Endodermal cell (in vitro differentiated cells): ENCODE data around the gene PKP3. TPM values are rescaled to one million over a fixed set of nuclear protein-coding genes. Genes with fewer than 3 reads are reported as not detected.
"Not testable (repeated sequence)": the region's sequence is repeated elsewhere in the genome, so short reads cannot be mapped to it uniquely, and the experiment has no call there.

Experiments
- DNase-seq: peaks from one replicate; pipeline ENCODE4 v3.0.0-alpha.2; 2017
- H3K27ac ChIP-seq: 2 replicates; pipeline ENCODE4 v1.5.1; 2013; ENCODE audit warnings: mild to moderate bottlenecking, low read depth, low read length, moderate library complexity
- H3K27me3 ChIP-seq: 2 replicates; pipeline ENCODE4 v1.6.1; 2013; ENCODE audit warnings: mild to moderate bottlenecking, low read length, moderate library complexity; ENCODE audit not compliant: insufficient read depth, control insufficient read depth, poor library complexity, severe bottlenecking
- H3K36me3 ChIP-seq: 2 replicates; pipeline ENCODE4 v1.7.0; 2013; ENCODE audit warnings: mild to moderate bottlenecking, low read length, moderate library complexity; ENCODE audit not compliant: control insufficient read depth, insufficient read depth
- H3K4me1 ChIP-seq: one replicate; pipeline ENCODE4 v1.7.0; 2013; ENCODE audit warnings: low read length; ENCODE audit not compliant: control insufficient read depth, insufficient read depth
- H3K4me3 ChIP-seq: 2 replicates; pipeline ENCODE4 v1.5.1; 2013; ENCODE audit warnings: mild to moderate bottlenecking, low read length, moderate library complexity
- H3K9ac ChIP-seq: 2 replicates; pipeline ENCODE4 v1.6.1; 2013; ENCODE audit warnings: mild to moderate bottlenecking, low read length, moderate library complexity; ENCODE audit not compliant: poor library complexity, severe bottlenecking; ENCODE audit errors: extremely low read depth
- H3K9me3 ChIP-seq: 2 replicates; pipeline ENCODE4 v1.6.1; 2013; ENCODE audit warnings: mild to moderate bottlenecking, low read length, moderate library complexity; ENCODE audit not compliant: control insufficient read depth
- H3K27ac Mint-ChIP-seq: 2 replicates; pipeline ENCODE4 v1.8.0; 2020; ENCODE audit warnings: mixed read lengths
- H3K27me3 Mint-ChIP-seq: 2 replicates; pipeline ENCODE4 v1.8.0; 2021; ENCODE audit warnings: mild to moderate bottlenecking, mixed read lengths; ENCODE audit not compliant: insufficient read depth
- H3K36me3 Mint-ChIP-seq: 2 replicates; pipeline ENCODE4 v1.8.0; 2020; ENCODE audit warnings: low read depth, mixed read lengths
- H3K4me1 Mint-ChIP-seq: 2 replicates; pipeline ENCODE4 v1.8.0; 2020; ENCODE audit warnings: mixed read lengths
- H3K4me3 Mint-ChIP-seq: 2 replicates; pipeline ENCODE4 v1.8.0; 2020; ENCODE audit warnings: mild to moderate bottlenecking, moderate library complexity, mixed read lengths
- H3K9me3 Mint-ChIP-seq: 2 replicates; pipeline ENCODE4 v1.8.0; 2020; ENCODE audit warnings: mild to moderate bottlenecking, mixed read lengths
- CTCF ChIP-seq: fragments of 200-600 bp; sonication (generic); conservative IDR thresholded peaks from 2 replicates; pipeline ENCODE4 v1.5.0; 2021; ENCODE audit warnings: antibody characterized with exemption, mild to moderate bottlenecking
- WGBS, 2 experiments: methylation state at CpG; one replicate each; pipeline versions ENCODE4 v1.1.5 to v1.1.7; 2013; ENCODE audit warnings: missing lambda C conversion rate in 2 of 2, mixed read lengths in 1 of 2; ENCODE audit not compliant: insufficient coverage in 1 of 2, insufficient read length in 1 of 2; 5-methylcytosine and 5-hydroxymethylcytosine counted together
- total RNA-seq, 2 donors: library from RNA; stranded (reverse); fragmentation: NEBNext Ultra II Directional in 1 of 2; extraction: Animal tissue kit (Norgen Biotek cat#: 25700) in 1 of 2; gene quantifications; 2 replicates in 1 of 2; 3 replicates in 1 of 2; pipeline ENCODE4 v1.2.1, GENCODE V29; 2021

PKP3 gene
- total RNA-seq, 2 donors from 2014 or later = 35.4 to 44.8 TPM

DNA sequence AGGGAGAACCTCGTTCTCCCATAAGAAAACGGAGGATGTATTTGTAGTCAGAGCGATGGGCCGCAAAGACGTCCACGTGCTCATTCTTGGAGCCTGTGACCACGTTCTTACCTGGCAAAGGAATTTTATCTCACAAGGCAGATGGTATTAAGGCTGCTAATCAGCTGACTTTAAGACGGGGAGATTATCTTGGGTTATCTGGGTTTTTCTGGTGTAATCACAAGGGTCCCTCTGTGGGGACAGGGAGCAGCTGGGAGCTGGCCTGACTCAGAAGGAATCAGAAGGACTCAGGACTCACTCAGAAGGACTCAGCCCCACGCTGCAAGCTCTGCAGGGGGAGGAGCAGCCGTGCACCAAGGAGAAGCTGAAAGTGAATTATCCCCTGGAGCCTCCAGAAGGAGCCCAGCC is 28.2 kb downstream of the PKP3 start:
- Mint-ChIP-seq H3K36me3 (peaks cover 4% of the 10 kb centered on the region), H3K27ac (peak overlapping the region; percentile 77)
- no peak for TF ChIP-seq CTCF

GRCh38 chr11:424232-424631 is 30.2 kb downstream of the PKP3 start:
- Histone ChIP-seq H3K9me3 (no peaks in the 10 kb centered on the region), H3K4me3 (no peak overlapping the region), H3K9ac (no peak overlapping the region), H3K27ac (no peak overlapping the region), H3K27me3 (peaks cover 17% of the 10 kb centered on the region), H3K36me3 (no peaks in the 10 kb centered on the region), H3K4me1 (no peaks in the 10 kb centered on the region)
- peaks cover 8% of the 10 kb centered on the region for H3K4me1 Mint-ChIP-seq
- no peak overlapping the region for H3K27ac Mint-ChIP-seq
- H3K36me3 Mint-ChIP-seq = peaks cover 4% of the 10 kb centered on the region
- H3K9me3 Mint-ChIP-seq = peaks cover 6% of the 10 kb centered on the region
- TF ChIP-seq CTCF = no peak
- H3K4me3 Mint-ChIP-seq = no peak overlapping the region
- DNase-seq = no peak
- H3K27me3 Mint-ChIP-seq = peaks cover 38% of the 10 kb centered on the region
- 83 to 88% methylated on average over 3 to 4 of the region's 4 CpGs for WGBS, 2 experiments

More for the DNA sequence above, 28.2 kb downstream of the PKP3 start:
- Mint-ChIP-seq H3K4me3 (no peak overlapping the region), H3K4me1 (peaks cover 8% of the 10 kb centered on the region), H3K9me3 (peaks cover 6% of the 10 kb centered on the region), H3K27me3 (peaks cover 52% of the 10 kb centered on the region)
- 69 to 75% methylated on average over 10 of the region's 10 CpGs for WGBS, 2 experiments
- Histone ChIP-seq H3K9ac (no peak overlapping the region), H3K27ac (no peak overlapping the region), H3K4me1 (no peaks in the 10 kb centered on the region), H3K4me3 (no peak overlapping the region), H3K27me3 (peaks cover 36% of the 10 kb centered on the region), H3K36me3 (no peaks in the 10 kb centered on the region), H3K9me3 (no peaks in the 10 kb centered on the region)
- DNase-seq = peak; percentile 68

DNA sequence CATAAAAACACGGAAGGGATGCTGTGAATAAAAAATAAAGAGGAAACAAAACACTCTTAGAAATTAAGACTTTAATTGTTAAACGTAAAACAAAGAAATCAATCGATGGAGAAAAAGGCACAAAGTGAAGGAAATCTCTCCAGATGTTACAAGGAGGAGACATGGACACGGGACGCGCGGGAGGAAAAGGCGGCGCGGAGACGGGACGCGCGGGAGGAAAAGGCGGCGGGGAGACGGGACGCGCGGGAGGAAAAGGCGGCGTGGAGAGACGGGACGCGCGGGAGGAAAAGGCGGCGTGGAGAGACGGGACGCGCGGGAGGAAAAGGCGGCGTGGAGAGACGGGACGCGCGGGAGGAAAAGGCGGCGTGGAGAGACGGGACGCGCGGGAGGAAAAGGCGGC is 30.8 kb downstream of the PKP3 start:
- H3K27me3 Mint-ChIP-seq = peaks cover 34% of the 10 kb centered on the region
- H3K27ac ChIP-seq, H3K4me3 ChIP-seq, H3K4me1 Mint-ChIP-seq, H3K36me3 ChIP-seq, H3K36me3 Mint-ChIP-seq, H3K9ac ChIP-seq, H3K27ac Mint-ChIP-seq, H3K4me3 Mint-ChIP-seq, H3K9me3 ChIP-seq, H3K9me3 Mint-ChIP-seq, H3K4me1 ChIP-seq: not testable (repeated sequence)
- DNase-seq = peak; percentile 13
- 66 to 90% methylated on average over 15 to 21 of the region's 45 CpGs for WGBS, 2 experiments
- peaks cover 11% of the 10 kb centered on the region for H3K27me3 ChIP-seq

- Histone ChIP-seq H3K36me3 (no peaks in the 10 kb centered on the region), H3K27ac (no peak overlapping the region), H3K9ac (no peak overlapping the region), H3K27me3 (peaks cover 10% of the 10 kb centered on the region), H3K9me3 (no peaks in the 10 kb centered on the region), H3K4me3 (no peak overlapping the region), H3K4me1 (no peaks in the 10 kb centered on the region)
- DNase-seq = peak; percentile 2
- H3K27ac Mint-ChIP-seq = no peak overlapping the region
- H3K4me3 Mint-ChIP-seq = no peak overlapping the region
- H3K27me3 Mint-ChIP-seq = peaks cover 31% of the 10 kb centered on the region
- 91 to 100% methylated on average over 1 to 4 of the region's 4 CpGs for WGBS, 2 experiments
- no peak for TF ChIP-seq CTCF
- peaks cover 4% of the 10 kb centered on the region for H3K36me3 Mint-ChIP-seq
- H3K9me3 Mint-ChIP-seq = peaks cover 6% of the 10 kb centered on the region
- H3K4me1 Mint-ChIP-seq = peaks cover 8% of the 10 kb centered on the region
These were observed 31.3 kb downstream of the PKP3 start for GRCh38 chr11:425301-425700.
